ENCODE measurements around the gene FBXL20. TPM values are rescaled to one million over a fixed set of nuclear protein-coding genes. Genes with fewer than 3 reads are reported as not detected.
"Not testable (repeated sequence)": the region's sequence is repeated elsewhere in the genome, so short reads cannot be mapped to it uniquely, and the experiment has no call there.

Gene FBXL20
- polyA plus RNA-seq, 3 donors, result 12.1 to 17.5 (median 14.1) TPM

- no peak for DNase-seq
Measured at GRCh38 chr17:39399791-39400190, 1.6 kb downstream of the FBXL20 start.

GRCh38 chr17:39393736-39394135 lies 7.7 kb downstream of the FBXL20 start:
- no peak for DNase-seq

GRCh38 chr17:39391448-39391847 lies 10.0 kb downstream of the FBXL20 start:
- DNase-seq, result no peak

GRCh38 chr17:39385040-39385439 lies 16.4 kb downstream of the FBXL20 start:
- DNase-seq, result no peak

GRCh38 chr17:39380144-39380543 lies 21.3 kb downstream of the FBXL20 start:
- DNase-seq, result no peak

GRCh38 chr17:39376434-39376833 lies 25.0 kb downstream of the FBXL20 start:
- DNase-seq, result no peak

GRCh38 chr17:39367805-39368204 lies 33.6 kb downstream of the FBXL20 start:
- not testable (repeated sequence) for DNase-seq

- no peak for DNase-seq
Measured at GRCh38 chr17:39365872-39366271, 35.6 kb downstream of the FBXL20 start.

GRCh38 chr17:39365242-39365641 lies 36.2 kb downstream of the FBXL20 start:
- no peak for DNase-seq

- DNase-seq, result no peak
Measured at GRCh38 chr17:39364236-39365025, 37.0 kb downstream of the FBXL20 start.

- DNase-seq, result no peak
Measured at GRCh38 chr17:39361064-39361463, 40.4 kb downstream of the FBXL20 start.

GRCh38 chr17:39360537-39360936 lies 40.9 kb downstream of the FBXL20 start:
- no peak for DNase-seq

- no peak for DNase-seq
Measured at GRCh38 chr17:39359994-39360393, 41.4 kb downstream of the FBXL20 start.

GRCh38 chr17:39357986-39358385 lies 43.4 kb downstream of the FBXL20 start:
- DNase-seq, result no peak

- DNase-seq, result no peak
Measured at GRCh38 chr17:39357488-39357887, 43.9 kb downstream of the FBXL20 start.

GRCh38 chr17:39352986-39353385 lies 48.4 kb downstream of the FBXL20 start:
- DNase-seq, result no peak

GRCh38 chr17:39352511-39352910 lies 48.9 kb downstream of the FBXL20 start:
- DNase-seq, result no peak

- DNase-seq, result no peak
Measured at GRCh38 chr17:39351508-39351907, 49.9 kb downstream of the FBXL20 start.

- no peak for DNase-seq
Measured at GRCh38 chr17:39349246-39349645, 52.2 kb downstream of the FBXL20 start.

GRCh38 chr17:39346863-39347262 lies 54.6 kb downstream of the FBXL20 start:
- not testable (repeated sequence) for DNase-seq

GRCh38 chr17:39341541-39341940 lies 59.9 kb downstream of the FBXL20 start:
- no peak for DNase-seq

- DNase-seq, result no peak
Measured at GRCh38 chr17:39340731-39341130, 60.7 kb downstream of the FBXL20 start.

GRCh38 chr17:39339272-39339671 lies 62.2 kb downstream of the FBXL20 start:
- no peak for DNase-seq

GRCh38 chr17:39337649-39338048 lies 63.8 kb downstream of the FBXL20 start:
- DNase-seq, result not testable (repeated sequence)
